K562 (cell line): ENCODE measurements around the gene EMD. TPM values are rescaled to one million over a fixed set of nuclear protein-coding genes. Genes with fewer than 3 reads are reported as not detected.

Experiments
- ATAC-seq: fragments of 200-7000 bp; cut with Tn5 transposase; 3 replicates; pipeline ENCODE4 v1.9.1; 2020; ENCODE audit warnings: moderate library complexity
- BruUV-seq: library from RNA; stranded (reverse); fragments of 400-500 nt; replicated peaks from 2 replicates; lab custom pipeline; 2021; lab: Mats Ljungman, UMichigan
- CTCF ChIA-PET: fragments of 300-600 bp; formaldehyde crosslinking; extraction: SDS; loops from one replicate; lab custom pipeline; 2021; ENCODE audit warnings: low intra/inter-chr PET ratio; lab: Yijun Ruan, JAX
- POLR2A ChIA-PET: fragments of 300-600, 350-650 bp; sonication (Branson Sonifier 250); formaldehyde crosslinking; extraction: SDS; loops from one replicate; lab custom pipeline; 2021; ENCODE audit warnings: antibody characterized with exemption, inconsistent platforms; lab: Yijun Ruan, JAX
- DNase-seq, 4 experiments: peaks; one replicate each; pipeline versions ENCODE4 v3.0.0 to v3.0.0-alpha.2; 2011 to 2018; ENCODE audit warnings: low spot score in 3 of 4, mixed read lengths in 3 of 4; ENCODE audit errors: extremely low read depth in 1 of 4
- FAIRE-seq: peaks from 2 replicates; lab custom pipeline; 2011; peaks lifted over from hg19 to GRCh38; lab: Jason Lieb, UNC
- H2AFZ ChIP-seq: 2 replicates; pipeline ENCODE4 v1.6.0; 2011; ENCODE audit warnings: low read depth, low read length, control low read depth, inconsistent platforms
- H3K27ac ChIP-seq: fragments of 200-600 bp; 3 replicates; pipeline ENCODE4 v1.8.0; 2011; ENCODE audit warnings: low read depth, mild to moderate bottlenecking, control low read depth, inconsistent platforms, low read length, moderate library complexity, mixed read lengths; ENCODE audit errors: extremely low read depth
- H3K27me3 ChIP-seq, 2 experiments: fragments of 300-600 bp in 1 of 2; 2 replicates in 1 of 2; 3 replicates in 1 of 2; pipeline versions ENCODE4 v1.6.0 to v1.8.0; 2011; ENCODE audit warnings: inconsistent platforms in 2 of 2, low read length in 2 of 2, mild to moderate bottlenecking in 1 of 2, mixed read lengths in 1 of 2, moderate library complexity in 1 of 2; ENCODE audit not compliant: control insufficient read depth in 2 of 2, insufficient read depth in 2 of 2
- H3K36me3 ChIP-seq: fragments of 300-600 bp; 3 replicates; pipeline ENCODE4 v1.8.0; 2011; ENCODE audit warnings: mild to moderate bottlenecking, low read length, inconsistent platforms; ENCODE audit not compliant: control insufficient read depth, insufficient read depth
- H3K4me1 ChIP-seq, 2 experiments: fragments of 200-600 bp in 1 of 2; replicated peaks in 1 of 2; 2 replicates in 1 of 2; 3 replicates in 1 of 2; pipeline versions ENCODE4 v1.5.1 to v1.8.0; 2011; ENCODE audit warnings: inconsistent platforms in 2 of 2, low read length in 2 of 2, mild to moderate bottlenecking in 1 of 2, mixed read lengths in 1 of 2, moderate library complexity in 1 of 2; ENCODE audit not compliant: control insufficient read depth in 2 of 2, insufficient read depth in 2 of 2
- H3K4me2 ChIP-seq: 2 replicates; pipeline ENCODE4 v1.6.1; 2011; ENCODE audit warnings: low read length, control low read depth, inconsistent platforms, mixed read lengths; ENCODE audit not compliant: insufficient read depth
- H3K4me3 ChIP-seq: fragments of 200-600 bp; sonication (generic), shearing (Covaris generic); 2 replicates; pipeline ENCODE4 v1.5.1; 2016; ENCODE audit warnings: control low read depth, inconsistent platforms
- H3K79me2 ChIP-seq: fragments of 200-600 bp; 3 replicates; pipeline ENCODE4 v1.8.0; 2011; ENCODE audit warnings: low read length, inconsistent platforms; ENCODE audit not compliant: control insufficient read depth, insufficient read depth
- H3K9ac ChIP-seq, 2 experiments: 2 replicates each; pipeline versions ENCODE4 v1.6.0 to v1.6.1; 2011; ENCODE audit warnings: low read depth in 2 of 2, low read length in 2 of 2, control low read depth in 1 of 2, inconsistent platforms in 1 of 2, mild to moderate bottlenecking in 1 of 2, mixed read lengths in 1 of 2; ENCODE audit not compliant: insufficient read depth in 1 of 2
- H3K9me1 ChIP-seq: one replicate; pipeline ENCODE4 v1.6.0; 2011; ENCODE audit warnings: inconsistent platforms, mild to moderate bottlenecking, low read length, moderate library complexity; ENCODE audit not compliant: control insufficient read depth, insufficient read depth
- H3K9me3 ChIP-seq: replicated peaks from 2 replicates; pipeline ENCODE4 v1.5.1; 2011; ENCODE audit warnings: low read depth, low read length, inconsistent platforms; ENCODE audit not compliant: control insufficient read depth, insufficient read depth
- H4K20me1 ChIP-seq: replicated peaks from 2 replicates; pipeline ENCODE4 v1.6.1; 2011; ENCODE audit warnings: low read length, inconsistent platforms, mixed read lengths; ENCODE audit not compliant: control insufficient read depth, insufficient read depth
- ARID3B ChIP-seq: fragments of 250-450 bp; sonication (Bioruptor Pico); IDR thresholded peaks from 2 replicates; pipeline ENCODE4 v1.4.0; 2020; ENCODE audit warnings: borderline replicate concordance
- CBX2 ChIP-seq: fragments of 200-600 bp; sonication (generic); IDR thresholded peaks from one replicate; pipeline ENCODE4 v1.6.1; 2012; ENCODE audit warnings: mild to moderate bottlenecking, low read length, inconsistent platforms; ENCODE audit not compliant: insufficient read depth, poor library complexity, severe bottlenecking
- CEBPG ChIP-seq, 3 experiments: fragments of 200-800 bp in 1 of 3; sonication (Bioruptor generic) in 1 of 3; sonication (generic) in 1 of 3; formaldehyde crosslinking in 1 of 3; IDR thresholded peaks in 2 of 3; conservative IDR thresholded peaks in 1 of 3; 2 replicates each; pipeline versions ENCODE4 v1.6.1 to v1.8.0; 2016 to 2022; ENCODE audit warnings: missing compliant biosample characterization in 2 of 3, missing genetic modification characterization in 2 of 3, mild to moderate bottlenecking in 1 of 3, missing genetic modification reagents in 1 of 3
- KAT7 ChIP-seq: sonication (generic); formaldehyde crosslinking; IDR thresholded peaks from 2 replicates; pipeline ENCODE4 v1.8.0; 2022; ENCODE audit warnings: missing genetic modification reagents, mild to moderate bottlenecking, borderline replicate concordance
- MAX ChIP-seq: sonication (generic); formaldehyde crosslinking; IDR thresholded peaks from 2 replicates; pipeline ENCODE4 v1.9.0; 2022; ENCODE audit warnings: mild to moderate bottlenecking, missing genetic modification reagents
- POLR2A ChIP-seq: fragments of 450-650 bp; conservative IDR thresholded peaks from 2 replicates; pipeline ENCODE4 v1.6.1; 2016
- POLR2G ChIP-seq: fragments of 200-400 bp; formaldehyde crosslinking; IDR thresholded peaks from 2 replicates; pipeline ENCODE4 v1.6.1; 2017; ENCODE audit warnings: low read depth, mild to moderate bottlenecking, antibody characterized with exemption, low read length, moderate library complexity
- RBFOX2 ChIP-seq: fragments of 200-400 bp; formaldehyde crosslinking; IDR thresholded peaks from 2 replicates; pipeline ENCODE4 v1.6.1; 2017; ENCODE audit warnings: low read depth, mild to moderate bottlenecking, low read length, moderate library complexity
- SREBF1 ChIP-seq: fragments of 150-350 bp; IDR thresholded peaks from 2 replicates; pipeline ENCODE4 v1.6.1; 2014; ENCODE audit warnings: antibody characterized with exemption, low read depth, low read length, borderline replicate concordance
- ZNF699 ChIP-seq: fragments of 250-450 bp; sonication (Bioruptor Pico); IDR thresholded peaks from 2 replicates; pipeline ENCODE4 v1.8.0; 2021; ENCODE audit warnings: mild to moderate bottlenecking, moderate library complexity; ENCODE audit not compliant: insufficient replicate concordance
- WGBS: fragments of 100-300 bp; shearing (Covaris generic); methylation state at CpG from one replicate; pipeline ENCODE4 v1.1.6; 2016; ENCODE audit warnings: low coverage, mixed read lengths; ENCODE audit not compliant: insufficient coverage; ENCODE audit errors: missing lambda C conversion rate; 5-methylcytosine and 5-hydroxymethylcytosine counted together
- in situ Hi-C: fragments of 300-500 bp; cut with MboI; formaldehyde crosslinking; loops from 4 replicates; pipeline ENCODE4 v1.15.0; 2018; ENCODE audit warnings: inconsistent platforms, mixed read lengths
- intact Hi-C: fragments of 100-400 bp; cut with micrococcal nuclease; formaldehyde crosslinking; loops from 2 replicates; pipeline ENCODE4 v1.14.2; 2022
- polyA plus RNA-seq, 8 experiments: library from polyadenylated mRNA; depleted of rRNA in 4 of 8; stranded (reverse) in 5 of 8; unstranded in 3 of 8; fragments of >200 nt; fragmentation: Nextera tagmentation in 2 of 8; fragmentation: Illumina TruSeq in 1 of 8; extraction: Ambion mirVana in 2 of 8; extraction: Trizol in 1 of 8; gene quantifications; 2 replicates each; pipeline versions ENCODE4 v1.2.1 to v1.2.3, GENCODE V29; 2011 to 2014; ENCODE audit warnings: inconsistent platforms in 1 of 8, missing spikeins in 1 of 8
- total RNA-seq, 7 experiments: library from RNA; depleted of rRNA in 6 of 7; stranded (reverse); fragments of >200 nt in 6 of 7; fragmentation: Illumina TruSeq in 2 of 7; extraction: Trizol in 2 of 7; gene quantifications; 2 replicates each; pipeline versions ENCODE4 v1.2.1 to v1.2.3, GENCODE V29; 2011 to 2021; ENCODE audit warnings: low replicate concordance in 1 of 7

EMD gene
- total and polyA plus RNA-seq, 9 of the 15 experiments (the other 6 are each of a cell fraction or from before 2014, with no cell fraction given) = 2.3 to 206 (median 61.9) TPM

- no peak overlapping the region for H3K27ac ChIP-seq
- WGBS = 95% methylated on average over 13 of the region's 32 CpGs
- 0 out of 2 replicates have a peak, but pooled peaks have one; percentile 44 for TF ChIP-seq KAT7 (CRISPR knock-in tag)
- peak; percentile 17; the same call in 1 of the 2 replicates for TF ChIP-seq MAX (CRISPR knock-in tag)
- peak; percentile 58 for TF ChIP-seq POLR2G
- TF ChIP-seq ARID3B (CRISPR knock-in tag) = no peak
- TF ChIP-seq RBFOX2 = peak; percentile 75
- no peak for TF ChIP-seq CBX2
- TF ChIP-seq CEBPG (CRISPR knock-in tag; IDR thresholded peaks at IDR 0.05) = no peak
- no peak for TF ChIP-seq CEBPG (tag; conservative IDR thresholded peaks at IDR 0.05 in 1 of 2, IDR thresholded peaks at IDR 0.05 in 1 of 2)
- TF ChIP-seq SREBF1 = no peak
- TF ChIP-seq ZNF699 (CRISPR knock-in tag) = no peak
- TF ChIP-seq POLR2A = 0 out of 2 replicates have a peak, but pooled peaks have one; percentile 27
- peaks cover 61% of the 10 kb centered on the region for H3K79me2 ChIP-seq
- FAIRE-seq (no peak), DNase-seq (no peak), ATAC-seq (no peak)
- no peaks in the 10 kb centered on the region for H3K9me3 ChIP-seq
- no peak overlapping the region for H3K4me2 ChIP-seq
- no TSS peak for BruUV-seq
- H4K20me1 ChIP-seq = no peaks in the 10 kb centered on the region; the same call in 1 of the 2 replicates
- H3K9me1 ChIP-seq = no peaks in the 10 kb centered on the region
- H3K27me3 ChIP-seq = no peaks in the 10 kb centered on the region
- H2AFZ ChIP-seq = no peak overlapping the region
- H3K4me3 ChIP-seq = no peak overlapping the region
- in situ Hi-C loops = no loop called here
- peak overlapping the region in 1 of 2 experiments; percentile 26; a peak in 1 of 4 replicates for H3K9ac ChIP-seq
- intact Hi-C loops = no loop called here
- peaks cover 74% of the 10 kb centered on the region; the same call in 2 of the 3 replicates for H3K36me3 ChIP-seq
- POLR2A ChIA-PET = interaction anchor here (0.7 to 1.2 kb wide), 3 partner anchors 9 to 17 kb away, joined by 3 to 4 read pairs (median 3); no protein-coding TSS in a partner anchor
- CTCF ChIA-PET = no interaction called here
- H3K4me1 ChIP-seq = peaks cover 10 to 61% of the 10 kb centered on the region in 2 experiments
These were observed 13.0 kb upstream of the EMD start for GRCh38 chrX:154365997-154366665.
